Activated T-helper 17 cell treated with anti-CD3 and anti-CD28 coated beads, Interleukin-2, amount 50 U/mL, for 72 hours (primary cell): ENCODE results near the gene SP140L. TPM values are rescaled to one million over a fixed set of nuclear protein-coding genes. Genes with fewer than 3 reads are reported as not detected.
"Not testable (repeated sequence)": the region's sequence is repeated elsewhere in the genome, so short reads cannot be mapped to it uniquely, and the experiment has no call there.

Experiments used
- ATAC-seq: fragments of 150-1000 bp; cut with Tn5 transposase; replicated peaks from 2 replicates; pipeline ENCODE4 v1.10.0; 2021; ENCODE audit warnings: mild to moderate bottlenecking, moderate library complexity
- H3K27ac Mint-ChIP-seq: one replicate; pipeline ENCODE4 v1.8.0; 2022; ENCODE audit warnings: mixed read lengths
- H3K27me3 Mint-ChIP-seq: one replicate; pipeline ENCODE4 v1.8.0; 2022; ENCODE audit warnings: mixed read lengths
- H3K36me3 Mint-ChIP-seq: one replicate; pipeline ENCODE4 v1.8.0; 2022; ENCODE audit warnings: low read depth, mild to moderate bottlenecking, mixed read lengths
- H3K4me1 Mint-ChIP-seq: one replicate; pipeline ENCODE4 v1.8.0; 2022; ENCODE audit warnings: mixed read lengths
- H3K4me3 Mint-ChIP-seq: one replicate; pipeline ENCODE4 v1.8.0; 2022; ENCODE audit warnings: mild to moderate bottlenecking, mixed read lengths
- H3K9me3 Mint-ChIP-seq: one replicate; pipeline ENCODE4 v1.8.0; 2022; ENCODE audit warnings: mixed read lengths
- total RNA-seq, 2 donors: library from RNA; stranded (reverse); gene quantifications; one replicate each; pipeline ENCODE4 v1.2.3, GENCODE V29; 2022

The SP140L gene
- total RNA-seq, 2 donors from 2014 or later = 45.1 to 70.4 TPM

GRCh38 chr2:230435431-230435830, 108.4 kb downstream of the SP140L start:
- Mint-ChIP-seq H3K4me1 (peaks cover 43% of the 10 kb centered on the region), H3K4me3 (peak overlapping the region; percentile 12), H3K27me3 (no peaks in the 10 kb centered on the region), H3K9me3 (peaks cover 4% of the 10 kb centered on the region), H3K36me3 (peaks cover 76% of the 10 kb centered on the region), H3K27ac (peak overlapping the region; percentile 28)
- ATAC-seq = peak; percentile 52

- peaks cover 75% of the 10 kb centered on the region for H3K36me3 Mint-ChIP-seq
- not testable (repeated sequence) for H3K9me3 Mint-ChIP-seq, H3K27me3 Mint-ChIP-seq, ATAC-seq
- H3K27ac Mint-ChIP-seq = peak overlapping the region; percentile 82
- peak overlapping the region; percentile 69 for H3K4me3 Mint-ChIP-seq
- peaks cover 50% of the 10 kb centered on the region for H3K4me1 Mint-ChIP-seq
Observed at GRCh38 chr2:230439121-230439520, 112.1 kb downstream of the SP140L start.

GRCh38 chr2:230439590-230439989, 112.6 kb downstream of the SP140L start:
- H3K9me3 Mint-ChIP-seq = peaks cover 4% of the 10 kb centered on the region
- H3K4me3 Mint-ChIP-seq = peak overlapping the region; percentile 69
- H3K27me3 Mint-ChIP-seq = no peaks in the 10 kb centered on the region
- peaks cover 75% of the 10 kb centered on the region for H3K36me3 Mint-ChIP-seq
- peak overlapping the region; percentile 82 for H3K27ac Mint-ChIP-seq
- peaks cover 45% of the 10 kb centered on the region for H3K4me1 Mint-ChIP-seq
- peak; percentile 35 for ATAC-seq

- Mint-ChIP-seq H3K36me3 (peaks cover 77% of the 10 kb centered on the region), H3K27ac (peak overlapping the region; percentile 77), H3K9me3 (peaks cover 2% of the 10 kb centered on the region), H3K4me3 (peak overlapping the region; percentile 66), H3K4me1 (peaks cover 39% of the 10 kb centered on the region), H3K27me3 (no peaks in the 10 kb centered on the region)
- peak; percentile 90 for ATAC-seq
Observed at GRCh38 chr2:230441227-230441897, 114.4 kb downstream of the SP140L start.

- peak overlapping the region; percentile 21 for H3K4me3 Mint-ChIP-seq
Observed at GRCh38 chr2:230443541-230443940, 116.5 kb downstream of the SP140L start.

GRCh38 chr2:230444832-230445231, 117.8 kb downstream of the SP140L start:
- Mint-ChIP-seq H3K27me3 (no peaks in the 10 kb centered on the region), H3K27ac (no peak overlapping the region), H3K36me3 (peaks cover 89% of the 10 kb centered on the region)

More at GRCh38 chr2:230443541-230443940, 116.5 kb downstream of the SP140L start:
- ATAC-seq = peak; percentile 52
- Mint-ChIP-seq H3K9me3 (peaks cover 3% of the 10 kb centered on the region), H3K4me1 (peaks cover 61% of the 10 kb centered on the region), H3K27me3 (no peaks in the 10 kb centered on the region), H3K36me3 (peaks cover 86% of the 10 kb centered on the region), H3K27ac (no peak overlapping the region)

GRCh38 chr2:230447036-230447435, 120.0 kb downstream of the SP140L start:
- no peak for ATAC-seq

More at GRCh38 chr2:230444832-230445231, 117.8 kb downstream of the SP140L start:
- no peak for ATAC-seq
- H3K4me1 Mint-ChIP-seq = peaks cover 55% of the 10 kb centered on the region
- H3K9me3 Mint-ChIP-seq = peaks cover 3% of the 10 kb centered on the region
- H3K4me3 Mint-ChIP-seq = no peak overlapping the region

GRCh38 chr2:230447455-230448451, 120.8 kb downstream of the SP140L start:
- Mint-ChIP-seq H3K36me3 (peaks cover 100% of the 10 kb centered on the region), H3K4me3 (peak overlapping the region; percentile 68)

More at GRCh38 chr2:230447036-230447435, 120.0 kb downstream of the SP140L start:
- H3K36me3 Mint-ChIP-seq = peaks cover 100% of the 10 kb centered on the region
- H3K4me1 Mint-ChIP-seq = peaks cover 55% of the 10 kb centered on the region
- H3K27ac Mint-ChIP-seq = peak overlapping the region; percentile 87
- H3K9me3 Mint-ChIP-seq = peaks cover 3% of the 10 kb centered on the region
- H3K4me3 Mint-ChIP-seq = peak overlapping the region; percentile 68
- H3K27me3 Mint-ChIP-seq = no peaks in the 10 kb centered on the region

GRCh38 chr2:230449901-230450467, 123.0 kb downstream of the SP140L start:
- Mint-ChIP-seq H3K9me3 (peaks cover 3% of the 10 kb centered on the region), H3K36me3 (peaks cover 100% of the 10 kb centered on the region), H3K27me3 (no peaks in the 10 kb centered on the region), H3K4me1 (peaks cover 63% of the 10 kb centered on the region), H3K4me3 (no peak overlapping the region), H3K27ac (no peak overlapping the region)
- ATAC-seq = no peak

More at GRCh38 chr2:230447455-230448451, 120.8 kb downstream of the SP140L start:
- no peaks in the 10 kb centered on the region for H3K27me3 Mint-ChIP-seq
- peaks cover 53% of the 10 kb centered on the region for H3K4me1 Mint-ChIP-seq
- ATAC-seq = peak; percentile 91
- peak overlapping the region; percentile 87 for H3K27ac Mint-ChIP-seq
- peaks cover 3% of the 10 kb centered on the region for H3K9me3 Mint-ChIP-seq

- Mint-ChIP-seq H3K4me1 (peaks cover 64% of the 10 kb centered on the region), H3K4me3 (no peak overlapping the region), H3K9me3 (peaks cover 3% of the 10 kb centered on the region), H3K36me3 (peaks cover 100% of the 10 kb centered on the region), H3K27me3 (no peaks in the 10 kb centered on the region), H3K27ac (no peak overlapping the region)
- ATAC-seq = no peak
Observed at GRCh38 chr2:230453006-230453405, 126.0 kb downstream of the SP140L start.

Other genes starting within 250 kb of the SP140L start
- gene SP110, start 107.2 kb upstream of the SP140L start, total RNA-seq = 10 to 100 TPM; 53.1 to 56.8 TPM
- gene SP140, start 101.5 kb upstream of the SP140L start, total RNA-seq = 10 to 100 TPM; 60.8 to 91.7 TPM
- gene SP100, start 89.0 kb downstream of the SP140L start, total RNA-seq = 100 to 1,000 TPM; 131 to 175 TPM